Testis (tissue), 3 donors: ENCODE results near the gene KRTAP21-2. TPM values are rescaled to one million over a fixed set of nuclear protein-coding genes. Genes with fewer than 3 reads are reported as not detected.

Source experiments
- DNase-seq: peaks from one replicate; pipeline ENCODE4 v3.0.0-alpha.2; 2019
- H3K27ac ChIP-seq, 2 donors: fragments of 200-600 bp; sonication (generic); one replicate each; pipeline ENCODE4 v1.5.1; 2019
- H3K27me3 ChIP-seq: fragments of 200-600 bp; sonication (generic); one replicate; pipeline ENCODE4 v1.5.1; 2019
- H3K36me3 ChIP-seq: fragments of 200-600 bp; sonication (generic); one replicate; pipeline ENCODE4 v1.5.1; 2017; ENCODE audit warnings: low read depth; ENCODE audit errors: missing control alignments
- H3K4me1 ChIP-seq: fragments of 200-600 bp; sonication (generic); one replicate; pipeline ENCODE4 v1.5.1; 2019
- H3K4me3 ChIP-seq, 2 donors: fragments of 200-600 bp; sonication (generic); one replicate each; pipeline ENCODE4 v1.5.1; 2017 to 2019
- H3K9me3 ChIP-seq: fragments of 200-600 bp; sonication (generic); one replicate; pipeline ENCODE4 v1.5.1; 2017
- CTCF ChIP-seq, 3 experiments: fragments of 450-650 bp in 2 of 3; fragments of 200-600 bp in 1 of 3; sonication (generic) in 1 of 3; IDR thresholded peaks; one replicate each; pipeline ENCODE4 v1.5.1; 2016 to 2019; ENCODE audit warnings: antibody characterized with exemption in 3 of 3, mild to moderate bottlenecking in 2 of 3, moderate library complexity in 1 of 3
- POLR2A ChIP-seq: fragments of 450-650 bp; IDR thresholded peaks from one replicate; pipeline ENCODE4 v1.6.1; 2017; ENCODE audit warnings: antibody characterized with exemption, mild to moderate bottlenecking, moderate library complexity
- WGBS, 2 donors: methylation state at CpG; one replicate each; pipeline ENCODE4 v1.1.5; 2018; 5-methylcytosine and 5-hydroxymethylcytosine counted together
- intact Hi-C: fragments of 100-400 bp; cut with DNase I; formaldehyde crosslinking; loops from one replicate; pipeline ENCODE4 v1.15.1; 2023; ENCODE audit warnings: low total_unique reads
- polyA plus RNA-seq: library from polyadenylated mRNA; stranded (reverse); fragments of 350-450 nt; fragmentation: Illumina TruSeq; extraction: RNeasy Lipid Tissue Mini Kit (QIAGEN cat#74804); gene quantifications from one replicate; pipeline ENCODE4 v1.2.3, GENCODE V29; 2014; ENCODE audit warnings: low read depth, low replicate concordance; ENCODE audit not compliant: insufficient read depth
- small RNA-seq, 2 donors: library from RNA; depleted of rRNA; stranded (forward); fragments of <200 nt; gene quantifications; one replicate each; pipeline ENCODE3, GENCODE V24; 2016
- total RNA-seq, 2 donors: library from RNA; depleted of rRNA; stranded (reverse); fragments of >200 nt; gene quantifications; one replicate each; pipeline ENCODE4 v1.2.3, GENCODE V29; 2016

Gene KRTAP21-2
- total and polyA plus RNA-seq, 3 donors from 2014 or later, result 1.4 to 2.5 TPM; not detected in 1

- no peak for DNase-seq
These were observed 33.3 kb downstream of the KRTAP21-2 start for GRCh38 chr21:30713766-30714165.

GRCh38 chr21:30710499-30710898 is 36.6 kb downstream of the KRTAP21-2 start:
- no peaks in the 10 kb centered on the region for H3K9me3 ChIP-seq
- no peaks in the 10 kb centered on the region for H3K4me1 ChIP-seq
- H3K27me3 ChIP-seq, result no peaks in the 10 kb centered on the region
- no peak for DNase-seq
- no peaks in the 10 kb centered on the region for H3K36me3 ChIP-seq
- no peak overlapping the region for H3K27ac ChIP-seq
- no peak for TF ChIP-seq POLR2A
- no peak for TF ChIP-seq CTCF (IDR thresholded peaks at IDR 0.05)
- intact Hi-C loops, result no loop called here
- WGBS, 2 donors, result 45 to 46% methylated on average over 3 of the region's 3 CpGs
- no peak overlapping the region for H3K4me3 ChIP-seq

More at GRCh38 chr21:30713766-30714165, 33.3 kb downstream of the KRTAP21-2 start:
- H3K4me1 ChIP-seq, result no peaks in the 10 kb centered on the region
- 76 to 86% methylated on average over 3 of the region's 3 CpGs for WGBS, 2 donors
- H3K4me3 ChIP-seq, result no peak overlapping the region
- H3K36me3 ChIP-seq, result no peaks in the 10 kb centered on the region
- H3K27ac ChIP-seq, result no peak overlapping the region
- intact Hi-C loops, result no loop called here
- no peaks in the 10 kb centered on the region for H3K9me3 ChIP-seq
- no peak for TF ChIP-seq POLR2A
- TF ChIP-seq CTCF (IDR thresholded peaks at IDR 0.05), result no peak
- H3K27me3 ChIP-seq, result no peaks in the 10 kb centered on the region

GRCh38 chr21:30707409-30707808 is 39.6 kb downstream of the KRTAP21-2 start:
- no peaks in the 10 kb centered on the region for H3K27me3 ChIP-seq
- H3K4me1 ChIP-seq, result no peaks in the 10 kb centered on the region
- H3K9me3 ChIP-seq, result no peaks in the 10 kb centered on the region
- DNase-seq, result no peak
- no peak for TF ChIP-seq POLR2A
- TF ChIP-seq CTCF (IDR thresholded peaks at IDR 0.05), result no peak
- no peak overlapping the region for H3K4me3 ChIP-seq
- H3K27ac ChIP-seq, result no peak overlapping the region
- H3K36me3 ChIP-seq, result no peaks in the 10 kb centered on the region
- intact Hi-C loops, result no loop called here

Small RNAs within 50 kb of the gene (small RNA-seq; reads per million reads assigned to genes)
- gene AP000244.1 (0 reads per million in 2 donors), gene KRTAP21-3 (0 reads per million in 2 donors)

Other genes starting within 250 kb of the KRTAP21-2 start
- gene KRTAP19-5, start 245.1 kb downstream of the KRTAP21-2 start, total RNA-seq, result not detected
- not detected for gene KRTAP19-5, start 245.1 kb downstream of the KRTAP21-2 start, polyA plus RNA-seq
- not detected for gene KRTAP19-6, start 205.4 kb downstream of the KRTAP21-2 start, total RNA-seq
- gene KRTAP19-6, start 205.4 kb downstream of the KRTAP21-2 start, polyA plus RNA-seq, result not detected
- gene KRTAP19-7, start 185.9 kb downstream of the KRTAP21-2 start, total RNA-seq, result not detected
- not detected for gene KRTAP19-7, start 185.9 kb downstream of the KRTAP21-2 start, polyA plus RNA-seq
- not detected for gene KRTAP22-2, start 156.9 kb downstream of the KRTAP21-2 start, total RNA-seq
- gene KRTAP22-2, start 156.9 kb downstream of the KRTAP21-2 start, polyA plus RNA-seq, result not detected
- gene KRTAP6-3, start 154.8 kb downstream of the KRTAP21-2 start, total RNA-seq, result 1 to 10 TPM in 1 of 2 donors, under 1 TPM in 1; 0.99 to 1.3 TPM
- gene KRTAP6-3, start 154.8 kb downstream of the KRTAP21-2 start, polyA plus RNA-seq, result not detected
- not detected for gene KRTAP6-2, start 148.4 kb downstream of the KRTAP21-2 start, total RNA-seq
- not detected for gene KRTAP6-2, start 148.4 kb downstream of the KRTAP21-2 start, polyA plus RNA-seq
- gene KRTAP22-1, start 146.2 kb downstream of the KRTAP21-2 start, total RNA-seq, result not detected
- not detected for gene KRTAP22-1, start 146.2 kb downstream of the KRTAP21-2 start, polyA plus RNA-seq
- gene KRTAP6-1, start 133.3 kb downstream of the KRTAP21-2 start, total RNA-seq, result not detected
- gene KRTAP6-1, start 133.3 kb downstream of the KRTAP21-2 start, polyA plus RNA-seq, result not detected
- not detected for gene KRTAP20-1, start 130.8 kb downstream of the KRTAP21-2 start, total RNA-seq
- not detected for gene KRTAP20-1, start 130.8 kb downstream of the KRTAP21-2 start, polyA plus RNA-seq
- not detected for gene KRTAP20-4, start 126.6 kb downstream of the KRTAP21-2 start, total RNA-seq
- not detected for gene KRTAP20-4, start 126.6 kb downstream of the KRTAP21-2 start, polyA plus RNA-seq
- not detected for gene KRTAP20-2, start 112.1 kb downstream of the KRTAP21-2 start, total RNA-seq
- not detected for gene KRTAP20-2, start 112.1 kb downstream of the KRTAP21-2 start, polyA plus RNA-seq
- not detected for gene KRTAP20-3, start 104.4 kb downstream of the KRTAP21-2 start, total RNA-seq
- gene KRTAP20-3, start 104.4 kb downstream of the KRTAP21-2 start, polyA plus RNA-seq, result not detected
- not detected for gene KRTAP21-3, start 28.5 kb downstream of the KRTAP21-2 start, total RNA-seq
- gene KRTAP21-3, start 28.5 kb downstream of the KRTAP21-2 start, polyA plus RNA-seq, result not detected
- gene KRTAP21-1, start 8.2 kb upstream of the KRTAP21-2 start, total RNA-seq, result not detected
- gene KRTAP21-1, start 8.2 kb upstream of the KRTAP21-2 start, polyA plus RNA-seq, result not detected
- not detected for gene KRTAP8-1, start 66.0 kb upstream of the KRTAP21-2 start, total RNA-seq
- gene KRTAP8-1, start 66.0 kb upstream of the KRTAP21-2 start, polyA plus RNA-seq, result not detected
- gene KRTAP7-1, start 82.5 kb upstream of the KRTAP21-2 start, total RNA-seq, result 1 to 10 TPM in 1 of 2 donors, under 1 TPM in 1; 0.81 to 1.5 TPM
- not detected for gene KRTAP7-1, start 82.5 kb upstream of the KRTAP21-2 start, polyA plus RNA-seq
- gene KRTAP11-1, start 134.3 kb upstream of the KRTAP21-2 start, total RNA-seq, result 1 to 10 TPM; 1.1 to 2.8 TPM
- not detected for gene KRTAP11-1, start 134.3 kb upstream of the KRTAP21-2 start, polyA plus RNA-seq